Thyroid gland (tissue), 4 donors: ENCODE results near the gene NFIA. TPM values are rescaled to one million over a fixed set of nuclear protein-coding genes. Genes with fewer than 3 reads are reported as not detected.
"Not testable (repeated sequence)": the region's sequence is repeated elsewhere in the genome, so short reads cannot be mapped to it uniquely, and the experiment has no call there.

ENCODE experiments used
- DNase-seq, 2 donors: peaks; one replicate each; pipeline ENCODE4 v3.0.0-alpha.2; 2019
- H3K27ac ChIP-seq, 3 donors: fragments of 200-600 bp; sonication (generic); 1 replicate in 2 of 3; 2 replicates in 1 of 3; pipeline ENCODE4 v1.5.1; 2016 to 2019; ENCODE audit warnings: mild to moderate bottlenecking in 1 of 3, moderate library complexity in 1 of 3
- H3K27me3 ChIP-seq: fragments of 200-600 bp; sonication (generic); one replicate; pipeline ENCODE4 v1.5.1; 2019
- H3K36me3 ChIP-seq, 2 donors: fragments of 200-600 bp; sonication (generic); one replicate each; pipeline ENCODE4 v1.5.1; 2016 to 2019
- H3K4me1 ChIP-seq, 2 donors: fragments of 200-600 bp; sonication (generic); one replicate each; pipeline ENCODE4 v1.5.1; 2017 to 2019
- H3K4me3 ChIP-seq, 3 donors: fragments of 200-600 bp; sonication (generic); replicated peaks in 1 of 3; 1 replicate in 2 of 3; 2 replicates in 1 of 3; pipeline ENCODE4 v1.5.1; 2016; ENCODE audit warnings: mild to moderate bottlenecking in 1 of 3
- H3K9me3 ChIP-seq: fragments of 200-600 bp; sonication (generic); one replicate; pipeline ENCODE4 v1.5.1; 2017
- CTCF ChIP-seq, 6 experiments: fragments of 200-600 bp in 3 of 6; fragments of 450-650 bp in 3 of 6; sonication (generic) in 3 of 6; IDR thresholded peaks; one replicate each; pipeline ENCODE4 v1.5.1; 2016 to 2019; ENCODE audit warnings: antibody characterized with exemption in 6 of 6, mild to moderate bottlenecking in 2 of 6, inconsistent platforms in 1 of 6, moderate library complexity in 1 of 6
- POLR2A ChIP-seq, 2 donors: fragments of 450-650 bp; IDR thresholded peaks; one replicate each; pipeline ENCODE4 v1.6.1; 2017; ENCODE audit warnings: antibody characterized with exemption in 2 of 2, mild to moderate bottlenecking in 2 of 2, moderate library complexity in 1 of 2
- WGBS, 2 donors: methylation state at CpG; one replicate each; pipeline ENCODE4 v1.1.5; 2017; 5-methylcytosine and 5-hydroxymethylcytosine counted together
- intact Hi-C: fragments of 100-400 bp; cut with DNase I; formaldehyde crosslinking; loops from one replicate; pipeline ENCODE4 v1.15.1; 2023
- total RNA-seq, 4 donors: library from RNA; depleted of rRNA; stranded (reverse); fragments of >200 nt; gene quantifications; one replicate each; pipeline ENCODE4 v1.2.3, GENCODE V29; 2016

The NFIA gene
- total RNA-seq, 4 donors from 2014 or later: 105 to 149 (median 118) TPM

- Histone ChIP-seq H3K9me3 (no peaks in the 10 kb centered on the region), H3K27me3 (no peaks in the 10 kb centered on the region), H3K36me3 (no peaks in the 10 kb centered on the region), H3K4me1 (peaks cover 39 to 45% of the 10 kb centered on the region in 2 donors), H3K27ac (peak overlapping the region; percentile 96 to 99 (median 98)), H3K4me3 (peak overlapping the region; percentile 22 to 90 (median 59))
- peak; percentile 57 to 62 for DNase-seq
- TF ChIP-seq POLR2A (IDR thresholded peaks at IDR 0.05) (peak in 1 of 2 donors; percentile 30), CTCF (IDR thresholded peaks at IDR 0.05) (no peak)
- WGBS, 2 donors: 2% methylated on average over 45 to 50 of the region's 50 CpGs
- intact Hi-C loops: no loop called here
Measured at GRCh38 chr1:61056573-61057439, 25.6 kb upstream of the NFIA start.

GRCh38 chr1:61058483-61059245 is 23.7 kb upstream of the NFIA start:
- DNase-seq: no peak
- intact Hi-C loops: no loop called here
- no peak for TF ChIP-seq POLR2A (IDR thresholded peaks at IDR 0.05)
- no peak for TF ChIP-seq CTCF (IDR thresholded peaks at IDR 0.05)
- Histone ChIP-seq H3K9me3 (no peaks in the 10 kb centered on the region), H3K27ac (peak overlapping the region in 2 of 3 donors; percentile 96 to 98), H3K27me3 (no peaks in the 10 kb centered on the region), H3K36me3 (no peaks in the 10 kb centered on the region), H3K4me3 (no peak overlapping the region), H3K4me1 (peaks cover 31 to 35% of the 10 kb centered on the region in 2 donors)
- 94 to 95% methylated on average over 3 of the region's 3 CpGs for WGBS, 2 donors

GRCh38 chr1:61061601-61062000 is 20.8 kb upstream of the NFIA start:
- H3K27me3 ChIP-seq, intact Hi-C loops, H3K4me3 ChIP-seq, H3K36me3 ChIP-seq, H3K9me3 ChIP-seq: not testable (repeated sequence)
- WGBS, 2 donors: 90 to 96% methylated on average over 4 of the region's 4 CpGs
- Histone ChIP-seq H3K27ac (peak overlapping the region in 1 of 3 donors; percentile 65), H3K4me1 (peaks cover 10 to 17% of the 10 kb centered on the region in 2 donors)
- DNase-seq: peak in 1 of 2 donors; percentile 29

- WGBS, 2 donors: 64 to 74% methylated on average over 1 of the region's 1 CpG
- TF ChIP-seq POLR2A (IDR thresholded peaks at IDR 0.05): no peak
- intact Hi-C loops: no loop called here
- Histone ChIP-seq H3K4me1 (peaks cover 10 to 17% of the 10 kb centered on the region in 2 donors), H3K27me3 (no peaks in the 10 kb centered on the region), H3K4me3 (no peak overlapping the region), H3K36me3 (no peaks in the 10 kb centered on the region), H3K9me3 (no peaks in the 10 kb centered on the region), H3K27ac (no peak overlapping the region)
- no peak for DNase-seq
Measured at GRCh38 chr1:61064673-61065072, 17.7 kb upstream of the NFIA start.

GRCh38 chr1:61067446-61068019 is 14.8 kb upstream of the NFIA start:
- Histone ChIP-seq H3K4me3 (no peak overlapping the region), H3K27ac (no peak overlapping the region), H3K9me3 (no peaks in the 10 kb centered on the region), H3K4me1 (peaks cover 5 to 10% of the 10 kb centered on the region in 2 donors), H3K36me3 (no peaks in the 10 kb centered on the region), H3K27me3 (no peaks in the 10 kb centered on the region)
- no peak for DNase-seq
- intact Hi-C loops: no loop called here
- no peak for TF ChIP-seq CTCF (IDR thresholded peaks at IDR 0.05)
- no peak for TF ChIP-seq POLR2A (IDR thresholded peaks at IDR 0.05)
- WGBS, 2 donors: 94% methylated on average over 4 of the region's 4 CpGs
